Activated CD8-positive, alpha-beta T cell treated with anti-CD3 and anti-CD28 coated beads for 36 hours (primary cell): ENCODE measurements around the gene PAPOLB. TPM values are rescaled to one million over a fixed set of nuclear protein-coding genes. Genes with fewer than 3 reads are reported as not detected.

ENCODE experiments used
- ATAC-seq: fragments of 200-7000 bp; cut with Tn5 transposase; one replicate; pipeline ENCODE4 v1.10.0; 2021; ENCODE audit warnings: mild to moderate bottlenecking, moderate library complexity
- CTCF ChIA-PET: fragments of 350-600 bp; sonication (Branson Sonifier 250); formaldehyde crosslinking; loops from one replicate; lab custom pipeline; 2021; ENCODE audit warnings: antibody characterized with exemption; lab: Charles Lee
- POLR2A ChIA-PET: fragments of 350-600 bp; sonication (Branson Sonifier 250); formaldehyde crosslinking; loops from one replicate; lab custom pipeline; 2021; ENCODE audit warnings: antibody characterized with exemption; lab: Charles Lee
- DNase-seq: peaks from one replicate; pipeline ENCODE4 v3.0.0-alpha.2; 2020
- H3K27ac Mint-ChIP-seq: one replicate; pipeline ENCODE4 v1.8.0; 2021; ENCODE audit warnings: mild to moderate bottlenecking, mixed read lengths
- H3K27me3 Mint-ChIP-seq: one replicate; pipeline ENCODE4 v1.8.0; 2021; ENCODE audit warnings: mixed read lengths
- H3K36me3 Mint-ChIP-seq: one replicate; pipeline ENCODE4 v1.8.0; 2021; ENCODE audit warnings: low read depth, mixed read lengths
- H3K4me1 Mint-ChIP-seq: one replicate; pipeline ENCODE4 v1.8.0; 2021; ENCODE audit warnings: low read depth, mixed read lengths
- H3K4me3 Mint-ChIP-seq: one replicate; pipeline ENCODE4 v1.8.0; 2021; ENCODE audit warnings: mild to moderate bottlenecking, moderate library complexity, mixed read lengths
- H3K9me3 Mint-ChIP-seq: one replicate; pipeline ENCODE4 v1.8.0; 2021; ENCODE audit warnings: mixed read lengths
- intact Hi-C: fragments of 100-400 bp; cut with micrococcal nuclease; formaldehyde crosslinking; loops from one replicate; pipeline ENCODE4 v1.10.0; 2022
- total RNA-seq, 2 experiments: library from RNA; stranded (reverse); gene quantifications; one replicate each; pipeline ENCODE4 v1.2.3, GENCODE V29; 2021
- TF ChIP-seq, protein P1 (sequence below): fragments of 200-600 bp; IDR thresholded peaks from one replicate; pipeline ENCODE4 v1.8.0; 2022; ENCODE audit warnings: antibody characterized with exemption, mild to moderate bottlenecking

PAPOLB gene
- total RNA-seq, 2 experiments from 2014 or later = not detected

DNA sequence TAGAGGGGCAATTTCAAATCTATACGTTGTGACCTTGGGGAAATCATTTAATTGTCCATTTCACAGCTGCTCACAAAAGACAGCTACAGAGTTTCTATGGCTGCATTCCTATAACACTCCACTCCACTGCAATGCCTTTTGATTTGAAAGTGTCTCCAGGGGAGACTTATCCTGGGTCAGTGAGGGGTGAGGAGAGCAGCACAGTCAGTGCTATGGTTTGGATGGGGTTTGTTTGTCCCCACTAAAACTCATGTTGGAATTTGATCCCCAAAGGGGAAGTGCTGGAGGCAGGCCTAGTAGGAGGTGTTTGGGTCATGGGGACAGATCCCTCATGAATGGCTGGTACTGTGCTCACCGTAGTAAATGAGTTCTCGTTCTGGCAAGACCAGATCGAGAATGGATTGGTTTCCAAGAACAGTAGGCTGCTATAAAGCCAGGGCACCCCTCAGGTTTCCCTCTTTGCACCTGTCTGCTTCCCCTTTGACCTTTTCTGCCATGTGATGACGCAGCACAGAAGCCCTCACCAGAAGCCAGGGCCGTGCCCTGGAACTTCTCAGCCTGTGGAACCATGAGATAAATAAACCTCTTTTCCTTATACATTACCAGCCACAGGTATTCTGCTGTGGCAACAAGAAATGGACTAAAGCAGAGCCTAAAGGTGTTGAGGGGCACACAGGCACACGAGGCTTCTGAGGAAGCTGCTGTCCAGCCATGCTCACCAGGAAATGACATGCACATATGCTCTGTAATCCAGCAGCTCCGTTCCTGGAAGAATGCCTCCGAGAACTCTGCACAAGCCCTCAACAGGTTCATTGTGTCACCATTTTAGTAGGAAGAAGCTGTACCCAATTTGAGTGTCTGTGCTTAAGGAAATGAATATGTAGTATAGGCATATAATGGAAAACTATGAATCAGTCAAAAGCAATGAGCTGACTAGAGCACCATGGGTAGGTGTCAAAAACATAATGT, 5.0 kb upstream of the PAPOLB start:
- Mint-ChIP-seq H3K36me3 (peaks cover 2% of the 10 kb centered on the region), H3K27ac (no peak overlapping the region), H3K27me3 (peaks cover 24% of the 10 kb centered on the region), H3K4me1 (peaks cover 3% of the 10 kb centered on the region), H3K4me3 (no peak overlapping the region), H3K9me3 (peaks cover 2% of the 10 kb centered on the region)
- no peak for ATAC-seq
- TF ChIP-seq, protein P1, sequence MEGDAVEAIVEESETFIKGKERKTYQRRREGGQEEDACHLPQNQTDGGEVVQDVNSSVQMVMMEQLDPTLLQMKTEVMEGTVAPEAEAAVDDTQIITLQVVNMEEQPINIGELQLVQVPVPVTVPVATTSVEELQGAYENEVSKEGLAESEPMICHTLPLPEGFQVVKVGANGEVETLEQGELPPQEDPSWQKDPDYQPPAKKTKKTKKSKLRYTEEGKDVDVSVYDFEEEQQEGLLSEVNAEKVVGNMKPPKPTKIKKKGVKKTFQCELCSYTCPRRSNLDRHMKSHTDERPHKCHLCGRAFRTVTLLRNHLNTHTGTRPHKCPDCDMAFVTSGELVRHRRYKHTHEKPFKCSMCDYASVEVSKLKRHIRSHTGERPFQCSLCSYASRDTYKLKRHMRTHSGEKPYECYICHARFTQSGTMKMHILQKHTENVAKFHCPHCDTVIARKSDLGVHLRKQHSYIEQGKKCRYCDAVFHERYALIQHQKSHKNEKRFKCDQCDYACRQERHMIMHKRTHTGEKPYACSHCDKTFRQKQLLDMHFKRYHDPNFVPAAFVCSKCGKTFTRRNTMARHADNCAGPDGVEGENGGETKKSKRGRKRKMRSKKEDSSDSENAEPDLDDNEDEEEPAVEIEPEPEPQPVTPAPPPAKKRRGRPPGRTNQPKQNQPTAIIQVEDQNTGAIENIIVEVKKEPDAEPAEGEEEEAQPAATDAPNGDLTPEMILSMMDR = no peak
- CTCF ChIA-PET = interaction anchor here (1.0 to 3.9 kb wide), 2 partner anchors 16 to 37 kb away, joined by 3 to 13 read pairs; partner anchors contain the start of gene RADIL
- DNase-seq = no peak
- intact Hi-C loops = no loop called here
- POLR2A ChIA-PET = interaction anchor here (1.0 kb wide), 1 partner anchor 10 kb away, joined by 3 read pairs; no protein-coding TSS in a partner anchor

DNA sequence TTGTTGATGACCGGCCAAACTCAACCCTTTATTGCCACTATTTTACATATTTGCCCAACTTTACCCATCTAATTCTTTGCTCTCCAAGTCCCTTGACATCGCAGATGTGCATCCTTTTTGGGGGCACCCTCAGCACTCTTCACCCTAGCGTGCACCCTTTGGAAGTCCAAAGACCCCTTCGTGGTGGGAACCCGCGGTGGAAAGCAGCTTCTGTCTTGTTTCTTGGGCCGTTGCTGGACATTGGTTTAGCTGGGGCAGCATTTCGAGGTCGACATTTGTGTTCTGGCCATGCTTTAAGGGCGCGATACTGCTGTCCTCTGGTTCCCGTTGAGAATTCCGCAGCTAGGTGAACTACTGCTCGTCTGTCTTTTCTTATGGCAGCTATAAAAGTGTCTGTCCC, 326 bp upstream of the PAPOLB start:
- intact Hi-C loops = no loop called here
- Mint-ChIP-seq H3K27me3 (peaks cover 25% of the 10 kb centered on the region), H3K4me1 (no peaks in the 10 kb centered on the region), H3K4me3 (peak overlapping the region; percentile 52), H3K36me3 (peaks cover 2% of the 10 kb centered on the region), H3K9me3 (peaks cover 2% of the 10 kb centered on the region), H3K27ac (no peak overlapping the region)
- DNase-seq = no peak
- ChIA-PET CTCF (interaction anchor here (1.0 kb wide), 1 partner anchor 111 kb away, joined by 3 read pairs; no protein-coding TSS in a partner anchor), POLR2A (no interaction called here)
- TF ChIP-seq, protein P1 = no peak
- no peak for ATAC-seq

DNA sequence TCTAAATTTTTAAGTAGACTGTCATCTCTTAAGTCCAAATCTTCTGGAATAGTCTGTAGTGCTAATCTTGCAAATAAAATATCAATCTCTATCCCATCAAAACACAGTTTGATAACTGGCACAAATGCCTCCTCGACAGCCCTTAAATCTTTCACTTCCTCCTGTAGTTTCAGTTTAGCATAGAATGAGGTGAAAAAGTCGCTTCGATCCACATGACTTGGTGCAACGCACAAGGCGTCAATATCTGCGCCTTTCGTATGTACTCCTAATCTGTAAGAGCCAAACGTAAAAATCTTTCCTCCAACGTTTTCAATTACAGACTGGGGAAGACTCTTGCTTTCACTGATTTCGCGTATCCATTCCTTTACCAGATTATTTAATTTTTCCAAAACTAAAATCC, 603 bp downstream of the PAPOLB start:
- intact Hi-C loops = no loop called here
- DNase-seq = no peak
- Mint-ChIP-seq H3K36me3 (peaks cover 2% of the 10 kb centered on the region), H3K27ac (no peak overlapping the region), H3K9me3 (peaks cover 2% of the 10 kb centered on the region), H3K27me3 (peaks cover 26% of the 10 kb centered on the region), H3K4me3 (peak overlapping the region; percentile 52), H3K4me1 (no peaks in the 10 kb centered on the region)
- CTCF ChIA-PET = interaction anchor here (1.0 kb wide), 1 partner anchor 112 kb away, joined by 3 read pairs; no protein-coding TSS in a partner anchor
- TF ChIP-seq, protein P1 = no peak
- POLR2A ChIA-PET = no interaction called here
- no peak for ATAC-seq

DNA sequence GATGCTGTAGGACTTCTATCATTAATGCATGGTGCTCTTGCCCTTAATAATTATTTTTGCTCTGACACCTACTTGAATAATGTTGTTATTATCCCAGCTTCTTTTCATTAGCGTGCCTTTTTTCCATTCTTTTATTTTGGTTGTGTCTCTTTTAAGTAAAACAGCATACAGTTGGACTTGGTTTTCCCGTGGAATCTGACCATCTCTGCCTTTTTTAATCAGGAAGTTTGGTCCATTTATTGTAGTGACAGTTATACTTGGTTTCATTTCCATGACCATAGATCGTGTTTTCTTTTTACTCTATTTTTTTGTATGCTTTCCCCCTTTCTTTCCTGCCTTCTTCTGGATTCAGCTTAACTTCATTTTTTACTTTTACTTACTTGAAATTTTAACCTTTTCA, 4.6 kb downstream of the PAPOLB start:
- ChIA-PET CTCF (interaction anchor here (0.9 to 1.4 kb wide), 2 partner anchors 12 to 27 kb away, joined by 4 read pairs; partner anchors contain the start of gene RADIL), POLR2A (interaction anchor here (0.8 kb wide), 1 partner anchor 10 kb away, joined by 3 read pairs; no protein-coding TSS in a partner anchor)
- intact Hi-C loops = no loop called here
- Mint-ChIP-seq H3K4me3 (no peak overlapping the region), H3K27ac (no peak overlapping the region), H3K9me3 (no peaks in the 10 kb centered on the region), H3K36me3 (no peaks in the 10 kb centered on the region), H3K27me3 (peaks cover 11% of the 10 kb centered on the region), H3K4me1 (no peaks in the 10 kb centered on the region)
- TF ChIP-seq, protein P1 = no peak
- DNase-seq = no peak
- no peak for ATAC-seq
